Stimulated activated CD4-positive, alpha-beta T cell treated with anti-CD3 and anti-CD28 coated beads, Interleukin-15, amount 100 ng/mL, for 48 hours (primary cell): Measurements from ENCODE around the gene UBE2N.

Experiments used
- DNase-seq, 2 donors: peaks; one replicate each; pipeline ENCODE4 v3.0.0-alpha.2; 2020; ENCODE audit warnings: low read depth in 2 of 2

UBE2N gene

GRCh38 chr12:93356214-93356613 is 85.5 kb downstream of the UBE2N start:
- DNase-seq = no peak
